Endothelial cell of umbilical vein (primary cell): Measurements from ENCODE around the gene CNFN. TPM values are rescaled to one million over a fixed set of nuclear protein-coding genes. Genes with fewer than 3 reads are reported as not detected.

Source experiments
- BruUV-seq: library from RNA; stranded (reverse); fragments of 400-500 nt; replicated peaks from 2 replicates; lab custom pipeline; 2021; lab: Mats Ljungman, UMichigan
- CTCF ChIA-PET: fragments of 300-600, 350-600 bp; sonication (Branson Sonifier 250); formaldehyde crosslinking; loops from one replicate; lab custom pipeline; 2021; ENCODE audit warnings: antibody characterized with exemption, inconsistent platforms; lab: Charles Lee
- POLR2A ChIA-PET: fragments of 300-600, 350-600 bp; sonication (Branson Sonifier 250); formaldehyde crosslinking; loops from one replicate; lab custom pipeline; 2021; ENCODE audit warnings: antibody characterized with exemption, inconsistent platforms; lab: Charles Lee
- DNase-seq: peaks from one replicate; pipeline ENCODE4 v3.0.0-alpha.2; 2011; ENCODE audit warnings: low read depth, low spot score
- FAIRE-seq: peaks from 2 replicates; lab custom pipeline; 2011; peaks lifted over from hg19 to GRCh38; lab: Jason Lieb, UNC
- H2AFZ ChIP-seq: 2 replicates; pipeline ENCODE4 v1.6.0; 2012; ENCODE audit warnings: low read depth, low read length, control low read depth, inconsistent platforms
- H3K27ac ChIP-seq: 2 replicates; pipeline ENCODE4 v1.5.1; 2011; ENCODE audit warnings: low read depth, mild to moderate bottlenecking, control low read depth, low read length, moderate library complexity; ENCODE audit not compliant: insufficient read depth
- H3K27me3 ChIP-seq, 2 experiments: 2 replicates each; pipeline versions ENCODE4 v1.6.0 to v1.6.1; 2011; ENCODE audit warnings: low read length in 2 of 2, mixed read lengths in 1 of 2; ENCODE audit not compliant: control insufficient read depth in 2 of 2, insufficient read depth in 2 of 2
- H3K36me3 ChIP-seq, 2 experiments: 2 replicates in 1 of 2; 3 replicates in 1 of 2; pipeline ENCODE4 v1.5.1; 2011; ENCODE audit warnings: low read length in 2 of 2, mild to moderate bottlenecking in 1 of 2, moderate library complexity in 1 of 2; ENCODE audit not compliant: control insufficient read depth in 2 of 2, insufficient read depth in 2 of 2; ENCODE audit errors: extremely low read depth in 1 of 2
- H3K4me1 ChIP-seq: 3 replicates; pipeline ENCODE4 v1.5.1; 2011; ENCODE audit warnings: mild to moderate bottlenecking, low read length; ENCODE audit not compliant: control insufficient read depth, insufficient read depth; ENCODE audit errors: extremely low read depth
- H3K4me2 ChIP-seq: 2 replicates; pipeline ENCODE4 v1.6.1; 2011; ENCODE audit warnings: low read length, control low read depth, mixed read lengths; ENCODE audit not compliant: insufficient read depth
- H3K4me3 ChIP-seq, 3 experiments: fragments of 200-600 bp in 1 of 3; sonication (generic), shearing (Covaris generic) in 1 of 3; replicated peaks in 1 of 3; 2 replicates each; pipeline ENCODE4 v1.5.1; 2011 to 2016; ENCODE audit warnings: control low read depth in 3 of 3, low read length in 3 of 3, mild to moderate bottlenecking in 2 of 3, inconsistent platforms in 1 of 3, low read depth in 1 of 3, moderate library complexity in 1 of 3; ENCODE audit not compliant: insufficient read depth in 1 of 3
- H3K79me2 ChIP-seq: 2 replicates; pipeline ENCODE4 v1.6.0; 2012; ENCODE audit warnings: low read length, inconsistent platforms; ENCODE audit not compliant: control insufficient read depth, insufficient read depth
- H3K9ac ChIP-seq: replicated peaks from 2 replicates; pipeline ENCODE3; 2011; ENCODE audit warnings: low read length, control low read depth; ENCODE audit not compliant: insufficient read depth; ENCODE audit errors: extremely low read depth
- H3K9me1 ChIP-seq: replicated peaks from 3 replicates; pipeline ENCODE4 v1.6.0; 2011; ENCODE audit warnings: mild to moderate bottlenecking, low read length; ENCODE audit not compliant: control insufficient read depth, insufficient read depth; ENCODE audit errors: extremely low read depth
- H3K9me3 ChIP-seq: replicated peaks from 2 replicates; pipeline ENCODE4 v1.5.1; 2012; ENCODE audit warnings: low read length, inconsistent platforms; ENCODE audit not compliant: control insufficient read depth, insufficient read depth
- H4K20me1 ChIP-seq: replicated peaks from 2 replicates; pipeline ENCODE3; 2011; ENCODE audit warnings: mild to moderate bottlenecking, low read length; ENCODE audit not compliant: control insufficient read depth, insufficient read depth; ENCODE audit errors: extremely low read depth
- EZH2 ChIP-seq: IDR thresholded peaks from 2 replicates; pipeline ENCODE4 v1.6.1; 2012; ENCODE audit warnings: borderline replicate concordance, low read depth, mild to moderate bottlenecking, moderate library complexity, low read length, inconsistent platforms; ENCODE audit not compliant: severe bottlenecking
- FOS ChIP-seq: IDR thresholded peaks from 2 replicates; pipeline ENCODE4 v1.6.1; 2011; ENCODE audit warnings: mild to moderate bottlenecking, low read length, moderate library complexity, borderline replicate concordance; ENCODE audit not compliant: insufficient read depth
- GATA2 ChIP-seq: IDR thresholded peaks from 2 replicates; pipeline ENCODE4 v1.7.0; 2011; ENCODE audit warnings: low read depth, mild to moderate bottlenecking, moderate library complexity, mixed read lengths, low read length; ENCODE audit not compliant: insufficient read length, insufficient read depth
- JUN ChIP-seq: IDR thresholded peaks from 2 replicates; pipeline ENCODE4 v1.6.1; 2011; ENCODE audit warnings: borderline replicate concordance, low read depth; ENCODE audit not compliant: insufficient read length, insufficient read depth
- MYC ChIP-seq: IDR thresholded peaks from one replicate; pipeline ENCODE4 v1.6.1; 2011; ENCODE audit warnings: mild to moderate bottlenecking, low read depth, low read length
- POLR2A ChIP-seq: IDR thresholded peaks from 2 replicates; pipeline ENCODE4 v1.6.1; 2012; ENCODE audit warnings: low read depth, mild to moderate bottlenecking, control low read depth, low read length
- POLR2AphosphoS5 ChIP-seq: IDR thresholded peaks from 2 replicates; pipeline ENCODE4 v1.6.1; 2012; ENCODE audit warnings: low read depth, mild to moderate bottlenecking, control low read depth, low read length, moderate library complexity; ENCODE audit not compliant: insufficient read depth
- dilution Hi-C: fragments of 300-500 bp; cut with MboI; formaldehyde crosslinking; loops from one replicate; pipeline ENCODE4 v1.15.0; 2019; ENCODE audit warnings: low sequenced_read_pairs; ENCODE audit not compliant: extremely low pct_ligation_motif_present
- intact Hi-C: fragments of 100-400 bp; cut with micrococcal nuclease; formaldehyde crosslinking; loops from one replicate; pipeline ENCODE4 v1.10.0; 2022
- polyA plus RNA-seq, 4 experiments: library from polyadenylated mRNA; depleted of rRNA in 3 of 4; stranded (reverse) in 3 of 4; unstranded in 1 of 4; fragments of >200 nt; gene quantifications; 2 replicates each; pipeline versions ENCODE4 v1.2.1 to v1.2.3, GENCODE V29; 2011 to 2012; ENCODE audit warnings: missing spikeins in 1 of 4
- total RNA-seq: library from RNA; stranded (reverse); gene quantifications from 2 replicates; pipeline ENCODE4 v1.2.3, GENCODE V29; 2021
- TF ChIP-seq, protein P1 (sequence below): IDR thresholded peaks from 2 replicates; pipeline ENCODE4 v1.6.1; 2011; ENCODE audit not compliant: insufficient read depth, insufficient read length
- TF ChIP-seq, protein P2 (sequence below), 2 donors: IDR thresholded peaks; 1 replicate in 1 of 2; 2 replicates in 1 of 2; pipeline ENCODE4 v1.5.1; 2011; ENCODE audit warnings: low read length in 2 of 2, mild to moderate bottlenecking in 2 of 2, moderate library complexity in 2 of 2, control low read depth in 1 of 2, inconsistent platforms in 1 of 2, low read depth in 1 of 2; ENCODE audit not compliant: insufficient read depth in 1 of 2; ENCODE audit errors: extremely low read depth in 1 of 2

The CNFN gene
- total and polyA plus RNA-seq, 2 donors (not counting 3 experiments of a cell fraction or from before 2014, with no cell fraction given) = 0.23 to 0.73 TPM

DNA sequence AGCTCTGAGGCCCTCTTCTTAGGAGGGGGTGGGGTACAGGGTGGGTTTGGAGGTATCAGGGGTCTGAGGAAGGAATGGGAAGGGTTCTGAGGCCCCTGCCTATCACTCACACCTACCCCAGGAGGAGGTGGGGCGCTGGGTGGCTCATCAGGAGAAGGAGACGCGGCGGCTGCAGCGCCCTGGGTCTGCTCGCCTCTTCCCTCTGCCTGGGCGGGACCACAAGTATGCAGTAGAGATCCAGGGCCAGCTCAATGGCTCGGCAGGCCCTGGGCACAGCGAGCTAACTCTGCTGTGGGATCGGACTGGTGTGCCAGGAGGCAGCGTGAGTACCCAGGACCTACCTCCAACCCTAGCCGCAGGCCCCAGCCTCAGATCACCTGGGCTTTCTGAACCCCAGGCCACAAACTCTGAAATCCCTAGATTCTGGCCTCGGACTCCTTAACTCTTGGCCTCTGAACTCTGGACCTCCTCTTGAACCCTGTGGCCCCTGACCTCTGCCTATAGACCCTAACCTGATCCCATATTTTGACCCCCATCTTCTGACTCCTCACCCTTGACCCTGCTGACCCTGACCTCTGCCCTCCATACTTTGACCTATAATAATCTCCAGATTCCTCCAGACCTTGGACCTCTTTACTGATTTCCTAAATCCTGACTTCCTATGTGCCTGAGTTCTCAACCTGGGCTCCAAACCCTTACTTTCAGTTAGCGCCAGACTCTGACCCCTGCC, 40.6 kb downstream of the CNFN start:
- BruUV-seq = no TSS peak
- ChIA-PET CTCF (no interaction called here), POLR2A (no interaction called here)
- TF ChIP-seq, protein P1, sequence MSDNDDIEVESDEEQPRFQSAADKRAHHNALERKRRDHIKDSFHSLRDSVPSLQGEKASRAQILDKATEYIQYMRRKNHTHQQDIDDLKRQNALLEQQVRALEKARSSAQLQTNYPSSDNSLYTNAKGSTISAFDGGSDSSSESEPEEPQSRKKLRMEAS = no peak
- no peak for TF ChIP-seq EZH2
- TF ChIP-seq GATA2 = no peak
- TF ChIP-seq POLR2A = no peak
- TF ChIP-seq FOS = no peak
- no peak for TF ChIP-seq JUN
- no peak for TF ChIP-seq POLR2AphosphoS5
- TF ChIP-seq, protein P2, sequence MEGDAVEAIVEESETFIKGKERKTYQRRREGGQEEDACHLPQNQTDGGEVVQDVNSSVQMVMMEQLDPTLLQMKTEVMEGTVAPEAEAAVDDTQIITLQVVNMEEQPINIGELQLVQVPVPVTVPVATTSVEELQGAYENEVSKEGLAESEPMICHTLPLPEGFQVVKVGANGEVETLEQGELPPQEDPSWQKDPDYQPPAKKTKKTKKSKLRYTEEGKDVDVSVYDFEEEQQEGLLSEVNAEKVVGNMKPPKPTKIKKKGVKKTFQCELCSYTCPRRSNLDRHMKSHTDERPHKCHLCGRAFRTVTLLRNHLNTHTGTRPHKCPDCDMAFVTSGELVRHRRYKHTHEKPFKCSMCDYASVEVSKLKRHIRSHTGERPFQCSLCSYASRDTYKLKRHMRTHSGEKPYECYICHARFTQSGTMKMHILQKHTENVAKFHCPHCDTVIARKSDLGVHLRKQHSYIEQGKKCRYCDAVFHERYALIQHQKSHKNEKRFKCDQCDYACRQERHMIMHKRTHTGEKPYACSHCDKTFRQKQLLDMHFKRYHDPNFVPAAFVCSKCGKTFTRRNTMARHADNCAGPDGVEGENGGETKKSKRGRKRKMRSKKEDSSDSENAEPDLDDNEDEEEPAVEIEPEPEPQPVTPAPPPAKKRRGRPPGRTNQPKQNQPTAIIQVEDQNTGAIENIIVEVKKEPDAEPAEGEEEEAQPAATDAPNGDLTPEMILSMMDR (IDR thresholded peaks at IDR 0.05; ENCODE audit: extremely low read depth in 1 of 2, insufficient read depth in 1 of 2, low read depth in 1 of 2, low read length in 2 of 2) = no peak
- no peak for TF ChIP-seq MYC
- Histone ChIP-seq H3K27ac (no peak overlapping the region), H3K36me3 (peaks cover 0 to 13% of the 10 kb centered on the region in 2 experiments), H3K9me3 (no peaks in the 10 kb centered on the region), H3K4me3 (no peak overlapping the region), H3K9ac (no peak overlapping the region), H4K20me1 (no peaks in the 10 kb centered on the region), H3K4me1 (no peaks in the 10 kb centered on the region), H2AFZ (no peak overlapping the region), H3K9me1 (no peaks in the 10 kb centered on the region), H3K4me2 (no peak overlapping the region), H3K79me2 (no peaks in the 10 kb centered on the region), H3K27me3 (no peaks in the 10 kb centered on the region)
- intact Hi-C loops = no loop called here
- dilution Hi-C loops = no loop called here
- FAIRE-seq (no peak), DNase-seq (no peak)
